ENCODE data around the gene ARL14EPL.

ARL14EPL gene

DNA sequence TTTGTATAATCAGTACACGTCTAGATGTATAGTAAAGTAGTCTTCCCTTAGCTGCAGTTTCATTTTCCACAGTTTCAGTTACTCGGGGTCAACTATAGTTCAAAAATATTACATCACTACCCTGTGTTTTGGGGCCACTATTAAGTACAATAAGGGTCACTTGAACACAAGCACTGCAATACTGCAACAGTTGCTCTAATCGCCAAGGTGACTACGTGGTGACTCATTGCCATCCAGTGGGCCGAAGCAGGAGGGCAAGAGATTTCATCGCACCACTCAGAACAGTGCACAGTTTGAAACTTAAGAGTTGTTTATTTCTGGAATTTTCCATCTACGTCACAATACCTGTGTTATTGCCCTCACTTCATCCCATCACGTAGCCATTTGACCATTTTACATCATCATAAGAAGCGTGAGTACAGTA, at the start of gene ARL14EPL:
Gene ARL14EPL, plus strand, starts transcription at position 379 of the 424 bp plus-strand sequence. CDS start 18,994 bp downstream, outside the sequence.
- DNase-seq, result peak; percentile 19

DNA sequence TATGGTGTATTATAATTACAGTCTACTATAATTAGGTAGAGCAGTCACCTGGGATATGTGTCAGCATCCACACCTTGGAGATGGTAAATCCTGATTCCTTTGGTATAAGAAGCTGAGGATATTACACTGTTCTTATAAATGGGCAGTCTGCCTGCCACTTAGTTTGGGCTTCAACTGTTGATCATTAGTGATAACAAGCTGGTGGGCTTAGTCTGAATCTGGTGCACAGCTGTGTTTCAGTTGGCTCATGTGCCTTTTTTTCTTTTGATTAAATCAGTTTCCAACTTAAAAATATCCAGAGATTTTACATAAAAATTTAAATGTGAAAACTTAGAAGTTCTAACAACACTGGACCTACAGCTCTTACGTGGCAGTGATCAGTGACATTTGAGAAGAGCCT, 48.8 kb upstream of the ARL14EPL start:
- no peak for DNase-seq

DNA sequence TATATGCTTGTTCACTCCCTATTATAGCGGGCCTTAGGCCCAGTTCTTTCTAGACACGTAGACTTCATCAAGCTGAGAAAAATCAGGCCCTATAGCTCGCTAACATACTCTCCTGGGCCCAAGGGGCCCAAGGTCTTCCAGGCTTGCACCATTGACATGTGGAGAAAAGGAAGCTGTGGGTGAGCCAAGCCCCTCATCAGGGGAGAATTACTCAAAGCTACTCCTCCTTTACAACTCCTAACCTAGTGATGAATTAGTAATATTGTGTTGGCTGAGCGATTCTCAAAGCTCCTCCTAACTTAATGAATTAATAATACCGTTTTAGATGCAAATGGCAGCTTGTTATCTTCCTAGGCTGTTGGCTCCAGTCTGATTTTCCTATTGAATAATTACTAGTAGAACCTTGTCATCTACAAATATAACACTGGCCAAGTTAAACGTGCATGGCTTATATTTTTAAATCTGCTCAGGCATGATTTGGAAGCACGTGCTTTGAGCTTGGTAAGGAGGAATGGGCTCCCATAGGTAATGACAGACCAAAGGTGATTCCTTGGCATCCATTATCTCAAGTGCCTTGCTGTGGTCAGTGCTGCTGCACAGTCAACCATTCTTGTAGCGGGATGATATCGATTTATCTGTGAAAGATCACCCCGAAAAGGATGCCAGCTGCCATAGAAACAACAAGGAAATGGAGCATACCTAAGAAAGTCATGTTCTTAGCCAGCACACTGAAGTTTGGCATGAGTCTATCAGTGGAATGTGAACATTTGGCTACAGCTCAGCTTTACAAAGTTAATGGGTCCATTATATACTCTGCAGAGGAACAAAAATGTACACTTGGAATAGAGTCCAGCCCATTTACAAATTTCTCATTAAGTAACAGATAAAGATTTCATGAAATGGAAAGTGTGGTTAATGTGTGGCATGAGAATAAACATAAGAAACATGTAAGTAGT, 46.2 kb upstream of the ARL14EPL start:
- DNase-seq, result no peak

DNA sequence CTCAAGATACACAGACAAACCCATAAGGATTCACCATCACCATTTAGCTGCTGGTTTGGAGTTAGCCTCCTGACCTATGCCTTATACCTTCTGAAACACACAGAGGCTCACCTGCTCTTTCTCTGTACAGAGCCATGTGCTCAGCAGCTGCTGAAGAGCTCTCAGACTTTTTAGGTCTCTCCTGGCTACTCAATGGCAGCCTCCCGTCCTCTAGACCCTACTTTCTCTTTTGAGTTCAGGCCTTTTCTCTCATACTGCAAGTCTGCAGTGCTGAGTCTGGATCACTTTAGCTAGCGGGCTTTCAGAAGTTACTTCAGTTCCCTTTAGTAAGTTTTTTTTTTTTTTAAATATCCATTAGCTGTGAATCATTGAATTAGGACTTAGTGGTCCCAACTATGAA, 44.3 kb upstream of the ARL14EPL start:
- no peak for DNase-seq

DNA sequence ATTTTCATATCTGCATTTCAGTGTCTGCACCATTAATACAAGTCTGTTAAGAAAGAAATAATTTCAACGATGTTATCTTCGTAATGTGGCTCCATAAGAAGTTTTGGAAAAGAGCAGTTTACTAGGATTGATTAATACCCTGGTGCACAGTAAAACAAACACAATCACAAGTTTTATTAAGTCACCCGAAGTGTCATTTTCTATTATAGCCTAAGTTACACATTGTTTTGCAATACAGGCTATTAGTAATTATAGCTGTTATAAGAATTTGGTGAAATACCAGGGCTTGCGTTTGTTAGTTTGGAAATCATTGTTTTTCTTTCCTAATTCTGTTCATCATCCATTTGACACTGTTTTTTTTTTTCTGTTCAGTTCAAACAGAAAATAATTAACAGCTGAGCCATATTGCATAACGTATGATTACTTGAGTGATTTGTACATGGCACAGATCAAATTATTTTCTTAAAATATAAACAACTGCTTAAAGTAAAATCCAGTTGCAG, 39.4 kb upstream of the ARL14EPL start:
- no peak for DNase-seq

DNA sequence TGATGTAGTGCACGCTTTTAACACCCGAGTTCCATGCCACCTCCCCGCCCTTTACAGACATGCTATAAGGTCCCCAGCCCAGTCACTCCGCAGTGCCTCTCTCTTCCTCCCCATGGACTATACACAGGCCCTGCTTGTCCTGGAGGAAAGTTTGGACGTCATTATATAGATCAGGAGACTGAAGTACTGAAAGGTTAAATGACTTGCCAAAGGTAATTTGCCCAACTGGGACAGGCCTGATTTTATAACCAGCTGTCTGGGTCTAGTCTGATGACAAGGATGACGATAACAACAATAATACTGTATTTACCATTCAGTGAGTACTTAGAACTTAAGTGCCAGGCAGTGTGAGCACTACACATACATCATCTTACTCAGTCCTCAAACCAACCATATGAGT, 36.9 kb upstream of the ARL14EPL start:
- DNase-seq, result no peak

DNA sequence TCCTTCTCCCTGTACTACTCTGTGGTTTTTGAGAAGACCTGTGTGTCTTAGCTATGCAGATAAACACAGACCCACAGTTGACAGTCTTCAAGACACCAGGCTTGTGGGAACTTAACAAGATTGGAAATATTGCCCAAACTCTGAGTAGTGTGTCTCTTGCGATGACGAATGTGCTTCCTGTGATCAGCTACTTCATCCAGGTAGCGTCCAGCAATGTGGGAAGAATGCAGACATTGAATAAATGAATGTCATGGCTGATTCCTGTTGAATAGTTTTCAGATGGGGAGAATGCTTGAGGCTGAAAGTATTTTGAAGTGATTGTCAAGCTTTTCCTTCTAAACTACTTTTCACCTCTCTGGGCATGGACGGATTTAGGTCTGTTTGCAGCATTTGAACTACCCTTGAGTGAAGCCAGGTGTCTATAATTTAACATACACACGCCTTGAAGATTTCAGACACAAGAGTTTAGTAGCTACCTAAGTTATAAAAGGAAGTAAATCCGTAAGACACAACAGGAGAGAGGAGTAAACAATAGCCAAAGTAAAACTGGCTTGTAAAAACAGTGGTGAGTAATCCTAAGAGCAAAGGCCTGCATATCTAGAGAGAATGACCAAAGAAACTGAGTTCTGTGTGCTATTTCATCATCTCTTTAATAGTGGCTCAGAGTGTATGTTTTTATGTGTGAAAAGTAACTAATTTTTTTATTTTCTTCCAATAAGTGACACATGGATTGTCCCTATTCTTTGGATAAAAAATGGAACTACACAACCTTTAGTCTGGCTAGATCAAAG, 30.0 kb upstream of the ARL14EPL start:
- DNase-seq, result no peak

DNA sequence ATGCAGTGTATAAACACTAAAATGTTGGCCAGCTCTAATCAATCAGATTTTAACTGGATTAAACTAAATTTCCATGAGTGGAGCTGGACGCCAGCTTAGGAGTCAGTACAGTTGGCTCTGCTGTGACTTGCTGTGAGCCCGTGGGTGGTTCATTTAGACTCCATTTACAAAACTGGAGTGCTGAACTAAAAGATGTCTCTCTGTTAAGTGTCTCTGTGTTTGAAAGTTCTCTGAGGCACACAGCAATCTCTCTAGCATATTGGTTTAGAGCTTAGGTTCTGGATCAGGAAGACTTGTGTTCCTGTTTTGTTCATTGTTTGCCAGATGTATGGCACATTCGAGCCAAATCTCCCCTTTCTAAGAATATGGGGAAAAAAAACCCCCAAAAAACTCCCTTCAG, 28.0 kb upstream of the ARL14EPL start:
- no peak for DNase-seq

DNA sequence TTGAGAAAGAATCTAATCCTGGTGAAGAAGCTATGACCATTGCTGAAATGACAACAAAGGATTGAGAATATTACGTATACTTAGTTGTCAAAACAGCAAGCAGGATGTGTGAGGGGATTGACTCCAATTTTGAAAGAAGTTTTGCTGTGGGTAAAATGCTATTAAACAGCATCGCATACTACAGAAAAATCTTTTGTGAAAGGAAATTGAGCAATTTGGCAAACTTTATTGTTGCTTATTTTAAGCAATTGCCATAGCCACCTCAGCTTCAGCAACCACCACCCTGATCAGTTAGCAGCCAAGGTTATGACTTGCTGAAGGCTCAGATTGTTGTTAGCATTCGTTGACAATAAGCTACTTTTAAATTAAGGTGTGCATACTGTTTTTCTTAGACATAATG, 22.5 kb upstream of the ARL14EPL start:
- no peak for DNase-seq

DNA sequence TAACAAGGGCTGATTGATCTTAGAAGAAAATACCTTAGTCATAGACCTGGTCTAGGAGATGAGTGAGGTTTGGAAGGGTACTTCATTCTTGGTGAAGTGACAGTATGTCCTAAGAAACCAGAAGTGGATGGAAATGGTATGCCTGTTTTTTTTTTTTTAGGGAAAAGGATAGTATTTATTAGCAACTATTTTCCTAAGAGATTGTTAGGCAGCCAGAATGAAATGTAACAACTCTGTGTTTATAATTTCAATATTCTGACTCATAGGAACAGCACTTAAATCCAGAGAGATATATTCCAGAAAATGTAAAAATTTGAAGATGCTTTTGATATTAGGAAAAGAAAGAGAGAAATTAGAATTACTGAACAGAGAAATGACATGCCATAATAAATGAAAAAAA, 21.2 kb upstream of the ARL14EPL start:
- DNase-seq, result no peak

DNA sequence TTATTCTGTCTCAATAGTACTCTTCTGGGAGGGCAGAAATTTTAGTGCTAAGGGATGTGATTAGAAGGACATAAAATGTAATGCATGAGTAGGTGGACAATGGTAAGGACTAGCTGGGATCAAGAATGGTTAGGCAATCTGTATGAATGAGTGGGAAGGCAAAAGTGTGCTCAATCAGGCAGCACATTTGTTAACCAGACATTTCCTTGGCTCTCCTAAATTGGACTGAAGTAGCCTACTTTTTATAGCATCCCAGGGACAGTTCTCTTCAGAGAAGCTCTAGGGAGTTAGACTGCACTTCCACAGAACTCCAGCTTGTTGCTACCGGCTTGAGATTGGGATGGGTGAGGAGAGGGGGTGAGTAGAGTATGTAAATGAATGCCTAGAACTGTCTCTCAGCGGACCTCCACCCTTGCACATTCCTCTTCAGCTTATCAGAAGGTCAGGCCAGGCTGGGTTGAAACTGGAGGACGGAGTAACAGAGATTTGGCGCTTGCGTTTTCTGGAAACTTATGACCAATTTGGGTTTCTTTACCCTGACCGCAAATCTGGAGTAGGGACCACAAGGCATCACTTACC, 19.0 kb upstream of the ARL14EPL start:
- DNase-seq, result no peak

DNA sequence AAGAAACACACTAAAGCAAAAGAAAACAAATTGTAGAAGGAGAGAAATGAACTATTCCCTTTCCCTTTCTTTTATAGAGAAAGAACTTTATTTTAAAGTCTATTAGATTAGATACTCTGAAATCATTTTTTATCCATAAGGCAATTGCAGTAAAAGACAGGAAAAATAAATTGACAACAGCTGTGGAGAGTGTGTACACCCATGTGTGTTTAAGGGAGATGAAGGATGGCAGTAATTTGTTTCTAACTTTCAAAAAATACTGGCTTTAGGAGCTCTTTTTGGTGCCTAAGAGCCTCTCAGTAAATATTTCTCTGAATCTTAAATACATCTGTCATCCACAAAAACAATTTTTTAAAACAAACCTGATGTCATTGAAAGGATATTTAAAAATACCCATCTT, 18.3 kb upstream of the ARL14EPL start:
- DNase-seq, result no peak

DNA sequence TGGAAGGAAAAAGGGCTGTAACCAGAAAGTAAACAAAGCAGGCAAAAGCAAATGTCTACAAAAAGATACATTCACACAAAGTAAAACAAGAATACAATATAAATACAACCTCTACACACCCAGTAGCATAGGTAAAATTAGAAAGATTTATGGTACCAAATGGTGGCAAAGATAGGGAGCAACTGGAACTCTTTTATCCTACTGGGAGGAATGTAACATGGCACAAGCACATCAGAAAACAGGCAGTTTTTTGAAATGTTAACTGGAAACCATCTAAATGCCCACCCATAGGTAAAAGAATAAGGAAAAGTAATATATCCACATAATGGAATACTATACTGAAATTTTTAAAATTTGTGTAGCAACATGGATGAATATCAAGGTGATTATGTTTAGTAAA, 8.7 kb upstream of the ARL14EPL start:
- no peak for DNase-seq

DNA sequence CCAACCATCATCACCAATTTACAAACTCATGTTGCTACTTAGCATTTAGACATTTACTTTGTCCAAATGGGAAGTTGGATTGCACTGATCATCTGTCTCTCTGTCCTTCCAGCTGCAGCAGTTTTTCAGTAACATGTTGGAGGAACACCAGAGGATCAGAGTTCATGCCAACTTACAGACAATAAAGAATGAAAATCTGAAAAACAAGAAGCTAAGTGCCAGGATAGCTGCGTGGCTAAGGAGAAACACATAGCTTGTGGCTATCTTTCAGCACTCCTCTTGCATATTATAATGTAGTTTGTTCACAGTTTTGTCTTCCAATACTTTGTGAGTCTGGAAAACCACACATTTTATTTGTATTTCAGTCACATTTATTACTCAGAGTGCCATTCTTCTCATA, 6.4 kb upstream of the ARL14EPL start:
- no peak for DNase-seq

DNA sequence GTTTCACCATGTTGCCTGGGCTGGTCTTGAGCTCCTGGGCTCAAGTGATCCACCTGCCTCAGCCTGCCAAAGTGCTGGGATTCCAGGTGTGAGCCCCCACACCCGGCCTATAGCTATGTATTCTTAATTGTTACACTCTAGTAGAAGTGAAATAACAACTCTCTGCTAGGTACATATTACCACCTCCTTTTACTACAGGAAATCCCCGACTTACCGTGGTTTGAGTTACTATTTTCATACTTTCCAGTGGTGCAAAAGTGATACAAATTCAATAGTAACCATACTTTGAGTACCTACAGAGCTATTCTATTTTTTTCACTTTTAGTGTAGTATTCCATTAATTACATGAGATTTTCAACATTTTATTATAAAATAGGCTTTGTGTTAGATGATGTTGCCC, 719 bp downstream of the ARL14EPL start:
- no peak for DNase-seq

DNA sequence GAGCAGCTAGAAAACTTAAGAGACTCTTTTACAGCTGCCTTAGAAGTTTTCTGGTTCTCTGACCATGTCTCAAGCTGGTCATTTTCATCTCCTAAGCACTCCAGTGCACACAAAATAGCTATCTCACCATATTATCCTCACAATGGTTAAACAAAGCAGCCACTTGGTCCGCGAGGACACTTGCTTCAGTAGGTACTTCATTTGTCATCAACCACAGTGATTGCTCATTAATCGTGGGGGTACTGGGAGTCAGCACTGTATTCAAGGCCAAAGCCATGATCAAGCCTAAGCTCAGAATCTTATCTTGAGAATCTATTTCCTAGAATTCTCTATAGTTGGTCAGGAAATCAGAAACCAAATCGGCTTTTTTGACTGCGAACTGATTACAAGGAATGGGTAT, 2.9 kb downstream of the ARL14EPL start:
- DNase-seq, result no peak

DNA sequence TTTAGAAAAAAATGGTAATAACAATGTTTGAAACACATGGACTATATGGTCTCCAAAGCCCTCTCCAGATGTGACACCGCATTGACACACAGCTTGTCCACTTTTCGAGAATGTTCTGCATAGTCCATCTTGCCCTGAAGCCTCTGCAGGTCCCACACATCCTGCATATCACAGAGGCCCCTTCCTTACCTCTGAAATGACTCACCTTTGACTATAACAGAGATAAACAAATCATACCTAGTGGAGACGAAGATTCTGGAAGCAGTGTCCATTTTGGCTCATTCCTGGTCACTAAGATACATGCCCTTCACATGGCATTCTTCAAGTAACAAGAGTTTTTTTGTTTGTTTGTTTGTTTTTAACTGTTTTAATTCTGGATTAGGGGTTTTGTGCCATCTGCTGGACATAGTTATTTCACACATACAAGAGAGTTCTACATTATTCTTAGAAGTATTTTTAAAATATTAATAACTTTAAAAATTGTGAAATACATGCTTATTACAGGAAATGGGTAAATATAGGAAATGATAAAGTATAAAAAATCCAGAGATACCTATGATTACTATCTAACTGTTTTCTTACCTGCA, 5.1 kb downstream of the ARL14EPL start:
- no peak for DNase-seq

DNA sequence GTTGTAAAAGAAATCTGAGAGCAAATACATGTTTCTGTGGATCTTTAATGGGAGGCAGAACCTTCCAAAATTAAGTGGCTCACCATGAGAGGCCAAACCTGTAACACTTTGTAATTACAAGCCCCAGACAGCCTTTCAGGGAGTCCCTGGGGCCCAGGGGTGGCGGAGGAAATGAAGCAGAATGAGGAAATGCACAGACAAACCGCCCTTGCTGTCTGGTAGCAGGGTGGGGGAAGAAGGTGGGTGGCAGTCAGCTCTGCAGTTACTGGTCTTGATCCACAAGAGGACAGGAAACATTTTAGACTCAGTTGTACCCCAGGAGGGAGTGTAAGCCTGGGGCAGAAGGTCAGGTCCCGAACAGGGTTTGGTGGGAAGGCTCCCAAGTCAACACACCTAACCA, 6.5 kb downstream of the ARL14EPL start:
- DNase-seq, result no peak

DNA sequence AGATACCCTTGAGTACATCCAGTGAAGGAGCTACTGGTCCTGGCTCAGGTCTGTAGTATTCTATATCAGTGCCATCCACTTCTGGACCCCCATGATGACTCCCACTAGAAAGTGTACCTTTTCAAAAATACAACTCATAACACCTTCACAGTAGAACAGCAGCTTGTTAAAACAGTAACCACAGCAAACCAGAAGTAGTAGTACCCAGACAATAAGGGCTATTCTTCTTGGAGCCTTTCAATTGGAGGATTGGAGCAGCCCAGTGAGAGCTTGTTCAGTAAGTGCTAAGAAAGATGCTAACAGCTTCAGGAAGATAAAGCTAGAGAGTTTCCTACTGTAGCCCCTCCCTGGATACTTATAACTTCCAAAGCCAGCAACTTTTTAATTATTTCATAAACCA, 10.1 kb downstream of the ARL14EPL start:
- no peak for DNase-seq

DNA sequence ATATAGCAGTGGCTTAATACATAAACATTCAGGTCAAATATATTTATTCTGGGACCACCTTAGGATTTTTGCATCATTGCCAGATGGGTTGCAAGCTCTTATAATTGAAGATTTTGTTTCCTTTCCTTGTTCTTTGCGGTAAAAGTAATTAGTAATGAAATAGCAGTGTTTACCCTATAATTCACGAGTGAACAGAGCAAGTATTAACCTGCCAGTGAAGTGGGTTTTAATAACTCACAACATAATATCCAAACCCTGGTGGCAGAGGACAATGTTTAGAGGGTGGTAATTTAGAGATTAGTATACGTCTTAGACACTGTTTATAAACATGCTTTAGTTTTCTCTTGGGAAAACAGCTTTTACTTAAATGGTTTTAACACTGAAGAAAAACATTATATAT, 11.8 kb downstream of the ARL14EPL start:
- no peak for DNase-seq

DNA sequence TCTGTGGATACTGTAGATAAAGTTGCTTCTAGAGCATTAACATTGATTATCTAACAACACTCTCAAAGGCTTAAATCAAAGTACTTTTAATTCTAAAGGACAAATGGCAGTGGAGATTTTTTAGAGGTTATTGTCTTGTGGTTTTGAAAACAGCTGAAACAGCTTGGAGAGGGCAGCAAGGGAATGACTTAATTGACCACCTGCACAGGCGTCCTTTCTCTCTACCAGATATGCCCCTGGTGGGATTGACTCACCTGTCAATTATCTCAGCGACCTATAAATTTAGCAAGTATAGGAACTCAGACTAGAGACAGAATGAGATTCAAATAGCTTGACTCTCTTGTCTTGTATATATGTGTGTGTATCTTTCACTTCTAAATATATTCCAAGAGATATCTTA, 13.5 kb downstream of the ARL14EPL start:
- no peak for DNase-seq

DNA sequence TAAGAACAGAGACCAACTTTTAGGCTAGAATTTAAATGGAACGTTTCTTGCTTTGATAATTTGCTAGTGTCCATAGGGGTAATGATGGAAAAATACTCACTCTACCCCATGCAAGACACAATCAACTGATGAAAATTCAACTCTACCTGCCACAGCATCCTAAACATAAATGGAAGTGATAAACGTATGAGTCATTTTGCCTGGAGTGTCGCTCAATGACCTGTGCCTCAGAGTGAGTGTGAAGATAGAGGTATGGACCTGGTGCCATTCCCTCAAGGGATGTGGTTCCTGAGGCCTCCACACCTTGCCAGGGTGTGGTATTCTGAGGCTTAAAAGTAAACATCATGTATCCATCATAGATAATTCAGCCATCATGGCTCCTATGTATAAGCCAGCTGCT, 14.0 kb downstream of the ARL14EPL start:
- DNase-seq, result no peak

DNA sequence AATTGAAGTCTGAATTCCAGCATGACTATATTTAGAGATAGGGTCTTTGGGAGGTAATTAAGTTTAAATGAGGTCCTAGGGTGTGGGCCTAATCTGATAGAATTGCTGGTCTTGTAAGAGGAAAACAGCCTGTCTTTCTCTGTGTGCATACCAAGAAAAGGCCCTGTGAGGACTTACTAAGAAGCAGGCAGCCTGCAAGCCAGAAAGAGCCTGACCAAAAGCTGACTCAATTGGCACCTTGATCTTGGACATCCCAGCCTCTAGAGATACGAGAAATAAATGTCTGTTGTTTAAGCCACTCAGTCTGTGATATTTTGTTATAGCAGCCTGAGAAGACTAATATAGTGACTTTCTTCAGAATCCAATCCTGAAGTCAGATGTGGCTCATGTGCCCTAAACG, 14.6 kb downstream of the ARL14EPL start:
- no peak for DNase-seq
